ENCODE results near the gene CTF1.
A peak's percentile ranks its signal among the peaks of the same experiment; 100 is the strongest.

CTF1 gene

DNA sequence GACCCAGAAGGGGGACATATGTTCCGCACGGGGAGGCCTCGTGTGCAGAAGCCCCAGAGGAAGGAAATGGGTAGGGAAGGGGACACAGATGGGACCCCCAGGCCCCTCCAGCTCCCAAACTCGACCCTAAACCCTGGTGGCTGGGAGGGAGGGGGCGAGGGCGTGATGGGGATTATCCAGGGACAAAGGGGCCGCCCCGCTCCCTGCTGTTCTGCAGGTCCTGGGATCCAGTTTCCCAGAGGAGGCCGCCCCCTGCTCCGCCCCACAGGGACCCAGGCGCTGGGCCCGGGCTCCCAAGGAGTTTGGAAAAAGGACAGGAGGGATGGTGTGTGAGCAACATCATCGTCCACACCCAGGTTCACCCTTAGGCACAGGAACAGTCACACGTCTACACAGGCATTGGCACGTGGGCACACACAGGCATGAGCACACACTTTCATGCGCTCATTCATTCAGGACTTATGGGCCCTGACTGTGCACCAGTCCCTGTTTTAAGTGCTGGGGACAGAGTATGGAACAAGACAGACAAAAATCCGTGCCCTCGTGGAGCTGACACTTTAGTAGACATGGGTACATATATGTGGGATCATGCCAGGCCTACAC is 14.1 kb downstream of the CTF1 start:
- DNase-seq: no peak

DNA sequence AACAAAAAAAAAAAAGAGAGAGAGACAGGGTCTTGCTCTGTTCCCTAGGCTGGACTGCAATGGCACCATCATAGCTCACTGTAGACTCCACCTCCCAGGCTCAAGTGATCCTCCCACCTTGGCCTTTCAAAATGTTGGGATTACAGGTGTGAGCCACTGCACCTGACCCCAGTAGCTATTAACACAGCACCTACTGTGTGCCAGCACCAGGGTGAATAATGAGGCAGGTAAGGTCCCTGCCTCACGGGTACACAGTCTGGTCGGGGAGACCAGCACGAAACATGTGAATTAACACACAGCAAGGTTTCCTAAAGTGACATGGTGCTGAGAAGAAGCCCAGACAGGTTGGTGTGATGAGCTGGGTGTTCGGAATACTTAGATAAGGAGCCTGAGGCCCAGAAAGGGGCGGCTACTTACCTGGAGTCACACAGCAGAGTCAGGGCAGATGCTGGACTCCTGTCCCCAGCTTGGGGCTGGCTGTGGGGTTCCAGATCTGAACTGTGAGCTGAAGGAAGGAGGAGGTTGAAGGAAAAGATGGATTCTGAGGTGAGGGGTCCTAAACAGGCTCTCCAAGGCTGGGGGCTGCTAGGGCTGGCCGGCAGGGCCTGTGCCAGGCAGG is 16.5 kb downstream of the CTF1 start:
- DNase-seq: no peak

DNA sequence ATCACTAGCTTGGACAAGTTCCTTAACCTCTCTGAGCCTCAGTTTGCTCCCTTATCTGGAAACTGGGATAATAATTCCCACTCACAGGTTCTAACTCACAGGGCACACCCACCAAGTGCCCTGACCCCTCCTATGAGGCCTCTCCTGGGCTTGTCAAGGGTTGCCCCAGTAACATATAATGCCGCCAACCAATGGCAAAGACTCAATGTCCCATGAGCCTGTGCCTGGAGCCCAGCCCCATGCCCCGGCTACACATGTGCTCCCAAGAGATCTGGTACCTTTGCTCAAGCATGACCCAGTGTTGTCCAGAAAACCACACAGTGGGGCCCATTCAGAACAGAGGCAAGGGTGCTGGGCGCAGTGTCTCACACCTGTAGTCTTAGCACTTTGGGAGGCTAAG is 18.4 kb downstream of the CTF1 start:
- no peak for DNase-seq

DNA sequence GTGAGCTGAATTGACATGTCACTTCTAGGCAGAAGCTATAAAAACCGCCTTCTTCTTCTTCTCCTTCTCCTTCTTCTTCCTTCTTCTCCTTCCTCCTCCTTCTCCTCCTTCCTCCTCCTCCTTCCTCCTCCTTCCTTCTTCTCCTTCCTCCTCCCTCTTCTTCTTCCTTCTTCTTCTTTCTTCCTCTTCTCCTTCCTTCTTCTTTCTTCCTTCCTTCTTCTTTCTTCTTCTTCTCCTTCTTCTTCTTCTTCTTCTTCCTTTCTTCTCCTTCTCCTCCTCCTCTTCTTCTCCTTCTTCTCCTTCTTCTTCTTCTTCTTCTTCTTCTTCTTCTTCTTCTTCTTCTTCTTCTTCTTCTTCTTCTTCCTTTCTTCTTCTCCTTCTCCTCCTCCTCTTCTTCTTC is 22.2 kb downstream of the CTF1 start:
- DNase-seq: no peak

GRCh38 chr16:30920891-30921290 is 24.5 kb downstream of the CTF1 start:
- DNase-seq: no peak

GRCh38 chr16:30921459-30921747 is 25.0 kb downstream of the CTF1 start:
- DNase-seq: no peak

- DNase-seq: peak; percentile 71 to 89 (median 83)
Measured at GRCh38 chr16:30921748-30922419, 25.5 kb downstream of the CTF1 start.

GRCh38 chr16:30922420-30922959 is 26.1 kb downstream of the CTF1 start:
- DNase-seq: peak; percentile 98 to 100 (median 99)

- DNase-seq: peak; percentile 90 to 99 (median 96)
Measured at GRCh38 chr16:30922960-30923535, 26.6 kb downstream of the CTF1 start.

DNA sequence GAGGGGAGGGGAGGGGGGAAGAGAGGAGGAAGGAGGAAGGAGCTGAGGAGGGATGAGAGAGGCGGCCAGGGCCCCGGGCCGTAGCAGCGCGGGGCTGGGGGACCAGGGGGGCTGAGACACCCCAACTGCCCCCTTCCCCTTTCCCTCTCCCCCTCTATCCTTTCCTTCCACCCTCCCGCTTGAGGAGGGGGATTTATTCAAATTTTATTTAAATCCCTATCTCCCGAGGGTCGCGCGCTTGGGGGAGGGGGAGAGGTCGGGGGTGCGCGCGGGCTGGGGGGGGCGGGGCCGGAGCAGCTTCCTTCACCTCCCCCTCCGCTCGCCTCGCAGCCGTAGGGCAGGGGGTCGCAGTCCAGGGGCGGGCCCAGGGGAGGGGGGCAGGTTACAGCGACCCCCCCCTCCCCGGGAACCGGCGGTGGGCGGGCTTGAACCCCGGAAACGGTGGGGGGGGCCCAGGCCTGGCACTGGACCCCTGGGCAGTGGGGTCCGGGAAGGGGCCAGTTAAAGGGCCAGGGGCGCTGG is 27.2 kb downstream of the CTF1 start, which contains the start of gene FBXL19:
TSS of gene FBXL19 (plus strand) at position 19 of the 522 bp plus-strand sequence. CDS start 2,183 bp downstream, outside the sequence.
- peak in 1 of 6 experiments; percentile 28 for DNase-seq

- no peak for DNase-seq
Measured at GRCh38 chr16:30924076-30924912, 27.9 kb downstream of the CTF1 start.

- DNase-seq: no peak
Measured at GRCh38 chr16:30924913-30925631, 28.7 kb downstream of the CTF1 start.

DNA sequence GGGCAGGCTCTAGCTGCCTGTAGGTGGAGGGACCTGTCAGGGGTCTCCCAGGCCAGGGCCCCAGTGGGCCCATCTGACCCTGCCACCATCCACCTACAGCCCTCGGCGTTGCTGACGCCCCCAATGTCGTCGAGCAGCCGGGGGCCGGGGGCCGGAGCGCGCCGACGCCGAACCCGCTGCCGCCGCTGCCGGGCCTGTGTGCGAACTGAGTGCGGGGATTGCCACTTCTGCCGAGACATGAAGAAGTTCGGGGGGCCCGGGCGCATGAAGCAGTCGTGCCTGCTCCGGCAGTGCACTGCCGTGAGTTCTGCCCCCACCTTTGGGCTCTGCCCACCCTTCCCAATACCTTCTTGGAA is 29.2 kb downstream of the CTF1 start:
- DNase-seq: no peak

DNA sequence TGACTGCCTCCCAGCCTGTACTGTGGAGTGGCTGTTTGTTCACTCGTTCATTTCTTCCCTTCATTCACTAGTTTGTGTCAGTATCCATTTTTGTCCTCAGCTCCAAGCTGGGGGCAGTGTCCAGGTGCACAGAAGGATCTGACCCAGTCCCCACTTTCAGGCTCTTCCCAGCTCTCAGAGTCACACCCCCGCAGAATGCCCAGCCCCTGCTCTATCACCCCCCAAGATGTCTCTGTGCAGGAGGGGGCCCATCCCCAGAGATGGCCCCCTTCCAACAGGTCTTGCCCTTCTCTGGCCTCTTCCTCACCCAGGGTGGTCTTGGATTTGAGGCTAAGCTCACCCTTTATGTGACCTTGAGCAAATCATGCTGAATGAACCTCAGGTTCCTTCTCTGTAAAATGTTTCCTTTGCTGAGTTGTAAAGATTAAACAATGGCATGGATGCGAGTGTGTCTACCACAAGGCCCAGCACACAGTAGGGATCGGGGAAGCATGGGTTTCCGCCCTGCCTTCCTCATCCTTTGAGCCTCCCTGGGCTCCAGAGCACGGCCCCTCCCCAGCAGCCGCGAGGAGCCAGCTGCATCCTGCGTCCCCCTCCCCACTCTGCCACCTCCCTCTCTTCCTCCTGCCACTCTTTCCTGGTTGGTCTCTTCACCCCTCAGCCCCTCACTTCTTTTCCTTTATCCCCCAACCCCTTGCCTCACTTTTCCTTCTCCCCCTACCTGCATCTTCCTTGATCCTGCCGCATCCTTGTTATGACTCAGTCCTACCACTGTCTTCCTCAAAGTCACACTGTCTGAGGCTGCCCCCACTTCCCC is 29.8 kb downstream of the CTF1 start:
- no peak for DNase-seq

GRCh38 chr16:30926937-30927788 is 30.7 kb downstream of the CTF1 start:
- no peak for DNase-seq

DNA sequence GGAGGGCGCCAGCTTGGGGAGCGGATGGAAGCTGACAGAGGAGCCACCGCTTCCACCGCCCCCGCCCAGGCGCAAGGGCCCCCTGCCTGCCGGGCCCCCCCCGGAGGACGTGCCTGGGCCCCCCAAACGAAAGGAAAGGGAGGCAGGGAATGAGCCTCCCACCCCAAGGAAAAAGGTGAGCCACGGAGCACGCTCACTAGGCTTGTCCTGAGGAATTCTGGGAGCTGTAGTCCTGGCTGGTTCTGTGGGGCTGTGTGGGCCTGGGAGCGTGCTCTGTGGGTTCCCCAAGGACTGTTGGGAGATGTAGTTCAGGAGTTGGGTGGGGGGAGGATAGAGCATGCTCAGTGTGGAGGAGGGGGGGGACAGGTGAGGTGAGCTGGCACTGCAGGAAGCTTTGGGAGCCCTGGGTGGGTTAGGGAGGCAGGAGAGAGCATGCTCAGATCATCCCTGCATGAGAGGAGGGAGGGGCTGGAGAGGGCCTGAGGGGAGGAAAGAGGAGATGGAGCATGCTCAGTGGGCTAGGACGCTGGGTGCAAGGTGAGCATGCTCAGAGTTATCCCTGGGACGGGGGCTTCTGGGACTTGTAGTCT is 31.5 kb downstream of the CTF1 start:
- DNase-seq: peak in 4 of 6 experiments; percentile 7 to 44 (median 26)

- no peak for DNase-seq
Measured at GRCh38 chr16:30928390-30928789, 32.0 kb downstream of the CTF1 start.

DNA sequence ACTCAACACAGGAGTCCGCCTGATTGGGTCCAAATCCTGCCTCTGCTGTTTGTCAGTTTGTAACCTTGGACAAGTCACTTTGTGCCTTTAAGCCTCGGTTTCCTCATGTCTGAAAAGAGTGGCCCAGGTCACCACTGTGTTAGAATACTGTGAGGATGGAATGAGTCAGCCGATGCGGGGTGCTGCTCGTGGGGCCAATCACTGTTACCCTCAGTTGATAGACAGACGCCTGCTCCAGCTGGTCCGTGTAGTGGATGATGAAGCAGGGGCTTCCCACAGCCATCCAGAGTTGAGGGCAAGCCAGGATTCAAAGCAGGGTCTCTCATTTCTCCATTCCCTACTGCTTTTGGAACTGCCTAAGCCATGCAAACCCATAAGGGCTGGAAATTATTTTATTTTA is 32.8 kb downstream of the CTF1 start:
- no peak for DNase-seq

- DNase-seq: no peak
Measured at GRCh38 chr16:30930160-30930571, 33.8 kb downstream of the CTF1 start.
